Activated naive CD4-positive, alpha-beta T cell treated with anti-CD3 and anti-CD28 coated beads, Interleukin-2, amount 50 U/mL, for 24 hours (primary cell): ENCODE measurements around the gene CTBP2.

ENCODE experiments used
- H3K27ac Mint-ChIP-seq: one replicate; pipeline ENCODE4 v1.8.0; 2021; ENCODE audit warnings: mild to moderate bottlenecking, mixed read lengths
- H3K27me3 Mint-ChIP-seq: one replicate; pipeline ENCODE4 v1.8.0; 2021; ENCODE audit warnings: mixed read lengths
- H3K36me3 Mint-ChIP-seq: one replicate; pipeline ENCODE4 v1.8.0; 2021; ENCODE audit warnings: mixed read lengths
- H3K4me1 Mint-ChIP-seq: one replicate; pipeline ENCODE4 v1.8.0; 2021; ENCODE audit warnings: mixed read lengths
- H3K4me3 Mint-ChIP-seq: one replicate; pipeline ENCODE4 v1.8.0; 2021; ENCODE audit warnings: mild to moderate bottlenecking, mixed read lengths
- H3K9me3 Mint-ChIP-seq: one replicate; pipeline ENCODE4 v1.8.0; 2021; ENCODE audit warnings: mixed read lengths

Gene CTBP2

GRCh38 chr10:125102821-125103220 is 57.5 kb downstream of the CTBP2 start:
- no peaks in the 10 kb centered on the region for H3K4me1 Mint-ChIP-seq
- H3K27me3 Mint-ChIP-seq, result no peaks in the 10 kb centered on the region
- no peak overlapping the region for H3K27ac Mint-ChIP-seq
- no peaks in the 10 kb centered on the region for H3K36me3 Mint-ChIP-seq
- H3K4me3 Mint-ChIP-seq, result no peak overlapping the region
- no peaks in the 10 kb centered on the region for H3K9me3 Mint-ChIP-seq

GRCh38 chr10:125102246-125102645 is 58.1 kb downstream of the CTBP2 start:
- no peaks in the 10 kb centered on the region for H3K9me3 Mint-ChIP-seq
- H3K36me3 Mint-ChIP-seq, result no peaks in the 10 kb centered on the region
- H3K27me3 Mint-ChIP-seq, result no peaks in the 10 kb centered on the region
- no peak overlapping the region for H3K27ac Mint-ChIP-seq
- no peaks in the 10 kb centered on the region for H3K4me1 Mint-ChIP-seq
- H3K4me3 Mint-ChIP-seq, result no peak overlapping the region

GRCh38 chr10:125101581-125101980 is 58.8 kb downstream of the CTBP2 start:
- Mint-ChIP-seq H3K27me3 (no peaks in the 10 kb centered on the region), H3K36me3 (no peaks in the 10 kb centered on the region), H3K4me1 (no peaks in the 10 kb centered on the region), H3K27ac (no peak overlapping the region), H3K9me3 (no peaks in the 10 kb centered on the region), H3K4me3 (no peak overlapping the region)

GRCh38 chr10:125101049-125101448 is 59.3 kb downstream of the CTBP2 start:
- no peaks in the 10 kb centered on the region for H3K4me1 Mint-ChIP-seq
- no peaks in the 10 kb centered on the region for H3K27me3 Mint-ChIP-seq
- no peak overlapping the region for H3K4me3 Mint-ChIP-seq
- H3K27ac Mint-ChIP-seq, result no peak overlapping the region
- H3K36me3 Mint-ChIP-seq, result no peaks in the 10 kb centered on the region
- no peaks in the 10 kb centered on the region for H3K9me3 Mint-ChIP-seq

GRCh38 chr10:125097409-125098070 is 62.8 kb downstream of the CTBP2 start:
- no peaks in the 10 kb centered on the region for H3K27me3 Mint-ChIP-seq
- H3K36me3 Mint-ChIP-seq, result no peaks in the 10 kb centered on the region
- H3K4me3 Mint-ChIP-seq, result no peak overlapping the region
- H3K4me1 Mint-ChIP-seq, result no peaks in the 10 kb centered on the region
- no peak overlapping the region for H3K27ac Mint-ChIP-seq
- no peaks in the 10 kb centered on the region for H3K9me3 Mint-ChIP-seq

- Mint-ChIP-seq H3K9me3 (no peaks in the 10 kb centered on the region), H3K27ac (no peak overlapping the region), H3K4me3 (no peak overlapping the region), H3K27me3 (no peaks in the 10 kb centered on the region), H3K36me3 (no peaks in the 10 kb centered on the region), H3K4me1 (no peaks in the 10 kb centered on the region)
Observed at GRCh38 chr10:125096975-125097374, 63.4 kb downstream of the CTBP2 start.

GRCh38 chr10:125096371-125096770 is 64.0 kb downstream of the CTBP2 start:
- no peaks in the 10 kb centered on the region for H3K9me3 Mint-ChIP-seq
- no peak overlapping the region for H3K27ac Mint-ChIP-seq
- H3K27me3 Mint-ChIP-seq, result no peaks in the 10 kb centered on the region
- no peaks in the 10 kb centered on the region for H3K36me3 Mint-ChIP-seq
- H3K4me1 Mint-ChIP-seq, result no peaks in the 10 kb centered on the region
- H3K4me3 Mint-ChIP-seq, result no peak overlapping the region

GRCh38 chr10:125095776-125096175 is 64.6 kb downstream of the CTBP2 start:
- no peaks in the 10 kb centered on the region for H3K9me3 Mint-ChIP-seq
- no peak overlapping the region for H3K4me3 Mint-ChIP-seq
- H3K27ac Mint-ChIP-seq, result no peak overlapping the region
- H3K36me3 Mint-ChIP-seq, result no peaks in the 10 kb centered on the region
- H3K4me1 Mint-ChIP-seq, result no peaks in the 10 kb centered on the region
- no peaks in the 10 kb centered on the region for H3K27me3 Mint-ChIP-seq

- H3K27me3 Mint-ChIP-seq, result no peaks in the 10 kb centered on the region
- no peaks in the 10 kb centered on the region for H3K4me1 Mint-ChIP-seq
- H3K9me3 Mint-ChIP-seq, result no peaks in the 10 kb centered on the region
- H3K27ac Mint-ChIP-seq, result no peak overlapping the region
- no peak overlapping the region for H3K4me3 Mint-ChIP-seq
- no peaks in the 10 kb centered on the region for H3K36me3 Mint-ChIP-seq
Observed at GRCh38 chr10:125095228-125095627, 65.1 kb downstream of the CTBP2 start.

GRCh38 chr10:125094806-125095205 is 65.6 kb downstream of the CTBP2 start:
- Mint-ChIP-seq H3K27ac (no peak overlapping the region), H3K36me3 (no peaks in the 10 kb centered on the region), H3K4me1 (no peaks in the 10 kb centered on the region), H3K9me3 (no peaks in the 10 kb centered on the region), H3K4me3 (no peak overlapping the region), H3K27me3 (no peaks in the 10 kb centered on the region)

- H3K9me3 Mint-ChIP-seq, result no peaks in the 10 kb centered on the region
- no peaks in the 10 kb centered on the region for H3K36me3 Mint-ChIP-seq
- H3K4me1 Mint-ChIP-seq, result no peaks in the 10 kb centered on the region
- H3K27ac Mint-ChIP-seq, result no peak overlapping the region
- no peaks in the 10 kb centered on the region for H3K27me3 Mint-ChIP-seq
- H3K4me3 Mint-ChIP-seq, result no peak overlapping the region
Observed at GRCh38 chr10:125093974-125094705, 66.2 kb downstream of the CTBP2 start.

- H3K4me3 Mint-ChIP-seq, result no peak overlapping the region
- H3K27ac Mint-ChIP-seq, result no peak overlapping the region
- no peaks in the 10 kb centered on the region for H3K9me3 Mint-ChIP-seq
- H3K27me3 Mint-ChIP-seq, result no peaks in the 10 kb centered on the region
- no peaks in the 10 kb centered on the region for H3K36me3 Mint-ChIP-seq
- no peaks in the 10 kb centered on the region for H3K4me1 Mint-ChIP-seq
Observed at GRCh38 chr10:125093199-125093973, 67.0 kb downstream of the CTBP2 start.

- Mint-ChIP-seq H3K27me3 (no peaks in the 10 kb centered on the region), H3K27ac (no peak overlapping the region), H3K4me3 (no peak overlapping the region), H3K36me3 (no peaks in the 10 kb centered on the region), H3K9me3 (no peaks in the 10 kb centered on the region), H3K4me1 (no peaks in the 10 kb centered on the region)
Observed at GRCh38 chr10:125092564-125093031, 67.8 kb downstream of the CTBP2 start.

- H3K4me3 Mint-ChIP-seq, result no peak overlapping the region
- H3K36me3 Mint-ChIP-seq, result no peaks in the 10 kb centered on the region
- H3K9me3 Mint-ChIP-seq, result no peaks in the 10 kb centered on the region
- H3K4me1 Mint-ChIP-seq, result no peaks in the 10 kb centered on the region
- no peaks in the 10 kb centered on the region for H3K27me3 Mint-ChIP-seq
- no peak overlapping the region for H3K27ac Mint-ChIP-seq
Observed at GRCh38 chr10:125091891-125092290, 68.5 kb downstream of the CTBP2 start.

GRCh38 chr10:125089469-125089868 is 70.9 kb downstream of the CTBP2 start:
- Mint-ChIP-seq H3K9me3 (no peaks in the 10 kb centered on the region), H3K36me3 (no peaks in the 10 kb centered on the region), H3K27me3 (no peaks in the 10 kb centered on the region), H3K4me3 (no peak overlapping the region), H3K4me1 (no peaks in the 10 kb centered on the region), H3K27ac (no peak overlapping the region)

- Mint-ChIP-seq H3K4me3 (no peak overlapping the region), H3K9me3 (no peaks in the 10 kb centered on the region), H3K27me3 (no peaks in the 10 kb centered on the region), H3K36me3 (no peaks in the 10 kb centered on the region), H3K4me1 (no peaks in the 10 kb centered on the region), H3K27ac (no peak overlapping the region)
Observed at GRCh38 chr10:125087897-125088215, 72.5 kb downstream of the CTBP2 start.
